HL-60/S4 treated with retinoic acid at 250 ng/mL for 4 days and 3 days (cell line): ENCODE data around the gene FAM43B.

Experiments
- in situ Hi-C: fragments of 300-500 bp; cut with MboI; formaldehyde crosslinking; loops from 2 replicates; pipeline ENCODE4 v1.7.0; 2022; ENCODE audit warnings: low sequenced_read_pairs

FAM43B gene

DNA sequence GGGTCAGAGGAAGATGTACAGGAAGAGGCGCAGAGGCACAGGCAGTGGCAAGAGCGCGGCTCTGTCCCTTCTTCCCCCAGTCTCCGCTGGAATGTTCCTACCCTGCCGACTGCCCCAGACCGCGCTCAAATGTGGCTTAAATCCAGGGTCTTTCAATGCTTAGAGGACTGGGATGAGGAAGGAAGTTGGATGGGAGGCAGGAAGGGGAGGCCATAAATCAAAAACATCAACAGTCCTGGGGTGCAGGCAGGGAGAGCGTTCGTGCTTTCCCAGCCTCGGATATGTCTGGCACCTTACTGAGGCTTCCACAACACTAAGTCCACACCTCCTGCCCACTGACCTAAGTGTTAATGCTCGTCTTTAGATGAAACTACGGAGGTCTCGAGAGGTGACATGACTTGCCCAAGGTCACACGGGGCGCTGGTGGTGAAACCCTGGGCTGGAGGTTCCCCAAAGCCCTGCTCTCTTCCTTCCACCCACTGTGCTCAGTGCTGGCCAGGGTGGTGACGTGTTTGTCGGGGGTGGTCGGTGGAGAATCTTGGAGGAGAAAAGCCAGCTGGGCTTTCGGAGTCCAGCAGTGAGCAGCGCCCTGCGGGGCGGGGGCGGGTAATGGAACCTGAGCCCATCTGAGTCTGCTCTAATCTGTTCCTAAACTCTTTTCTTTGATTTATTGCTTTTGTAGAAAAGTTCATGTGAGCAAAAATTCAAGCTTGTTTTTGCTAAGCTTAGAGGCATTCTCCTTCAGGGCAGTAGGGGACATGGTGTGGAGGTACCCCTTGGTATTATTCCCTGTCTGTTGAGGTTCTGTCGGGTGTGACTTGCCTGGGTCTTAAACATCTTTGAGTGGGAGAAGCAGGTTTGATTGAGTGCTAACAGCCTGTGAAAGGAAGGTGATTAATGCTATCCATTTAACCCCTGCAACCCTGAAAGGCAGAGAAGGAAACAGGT, 37.2 kb downstream of the FAM43B start:
- in situ Hi-C loops = no loop called here

DNA sequence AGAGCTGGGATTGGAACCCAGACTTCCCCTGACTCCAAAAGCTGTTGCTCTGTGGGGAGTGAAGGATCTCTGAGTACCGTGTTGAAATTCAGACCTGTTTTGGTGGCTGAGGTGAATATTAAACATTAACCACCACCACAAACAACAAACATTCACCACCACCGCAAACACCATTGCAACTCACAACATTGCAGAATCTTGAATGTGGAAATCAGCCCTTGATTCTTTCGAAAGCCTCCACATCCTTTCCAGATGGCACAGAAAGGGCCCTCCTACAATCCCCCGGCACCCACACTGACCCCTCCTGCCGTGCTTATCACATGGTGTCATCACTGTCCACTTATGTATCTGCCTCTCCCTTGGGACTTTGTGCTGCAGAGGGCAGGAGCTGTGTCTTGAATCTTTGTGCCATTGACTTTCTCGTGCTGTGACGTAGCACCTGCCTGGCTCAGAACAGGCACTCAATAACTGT, 38.0 kb downstream of the FAM43B start:
- in situ Hi-C loops = no loop called here

- in situ Hi-C loops = no loop called here
These were observed 41.4 kb downstream of the FAM43B start for GRCh38 chr1:20593756-20594155.

DNA sequence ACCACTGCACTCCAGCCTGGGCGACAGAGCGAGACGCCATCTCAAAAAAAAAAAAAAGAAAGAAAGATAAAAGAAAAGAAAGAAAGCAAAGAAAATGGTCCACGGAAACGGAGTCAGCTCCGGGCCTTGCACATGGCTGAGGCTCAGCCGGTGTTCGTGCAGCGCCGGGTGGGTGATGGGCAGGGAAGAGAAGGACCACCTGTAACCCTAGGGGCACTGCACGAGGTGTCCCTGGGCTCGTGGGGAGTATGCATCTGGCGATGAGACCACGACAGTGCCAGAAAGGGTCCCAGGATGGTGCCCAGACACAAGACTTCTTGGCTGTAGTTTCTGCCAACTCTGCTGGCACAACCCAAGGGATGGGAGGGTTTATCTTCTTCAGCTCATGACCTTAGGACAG, 42.4 kb downstream of the FAM43B start:
- in situ Hi-C loops = no loop called here

GRCh38 chr1:20596106-20596505, 43.7 kb downstream of the FAM43B start:
- in situ Hi-C loops = no loop called here

DNA sequence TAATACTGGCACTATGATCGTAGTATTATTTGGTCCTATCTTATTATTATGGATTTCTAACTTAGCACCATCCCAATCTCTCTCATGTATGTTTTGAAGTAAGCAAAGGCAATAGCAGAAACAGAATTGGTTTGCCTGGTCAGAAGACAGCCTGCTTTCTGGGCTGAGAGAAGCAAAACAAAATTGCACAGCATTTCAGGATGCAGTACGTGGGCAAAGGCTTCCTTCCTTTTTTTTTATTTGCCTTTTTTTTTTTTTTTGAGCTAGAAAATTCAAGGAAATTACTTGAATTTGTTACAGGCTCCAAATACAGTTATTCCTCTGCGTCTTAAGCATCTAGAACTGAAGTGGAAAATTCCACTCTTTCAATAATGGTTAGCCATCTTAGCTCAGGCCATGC, 45.3 kb downstream of the FAM43B start:
- in situ Hi-C loops = no loop called here

- in situ Hi-C loops = no loop called here
These were observed 47.8 kb downstream of the FAM43B start for GRCh38 chr1:20600156-20600555.

GRCh38 chr1:20601129-20601825, 48.9 kb downstream of the FAM43B start:
- in situ Hi-C loops = no loop called here

DNA sequence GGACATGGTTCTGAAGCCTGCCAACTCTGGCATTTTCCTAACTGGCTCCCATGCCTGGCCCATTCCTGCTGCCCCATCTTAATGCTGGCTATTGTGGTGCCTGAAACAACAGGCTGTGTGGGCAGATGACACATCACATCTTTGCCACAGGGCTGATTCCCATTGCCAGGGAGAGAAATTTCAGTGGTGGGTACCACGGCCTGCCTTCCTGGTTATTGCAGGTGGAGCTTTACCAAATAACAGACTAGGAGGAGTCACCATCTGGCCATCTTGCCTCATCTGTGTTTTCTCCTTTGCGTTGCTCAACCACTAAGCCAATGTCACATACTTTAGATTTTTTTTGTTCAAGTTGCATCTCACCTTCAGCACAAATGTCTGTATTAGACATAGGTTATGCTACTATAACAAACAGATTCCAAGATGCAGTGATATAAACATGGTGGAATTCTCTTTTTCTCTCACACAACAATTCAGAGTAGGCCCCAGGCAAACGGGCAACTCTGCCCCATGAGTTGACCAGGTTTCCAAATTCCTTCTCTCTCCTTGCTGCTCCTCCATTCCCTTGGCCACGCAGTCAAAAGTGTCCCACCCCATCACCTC, 50.6 kb downstream of the FAM43B start:
- in situ Hi-C loops = no loop called here

GRCh38 chr1:20603504-20604464, 51.4 kb downstream of the FAM43B start:
- in situ Hi-C loops = no loop called here
